Naive thymus-derived CD8-positive, alpha-beta T cell (primary cell): Measurements from ENCODE around the gene XBP1. TPM values are rescaled to one million over a fixed set of nuclear protein-coding genes. Genes with fewer than 3 reads are reported as not detected.
A peak's percentile ranks its signal among the peaks of the same experiment; 100 is the strongest.
"Not testable (repeated sequence)": the region's sequence is repeated elsewhere in the genome, so short reads cannot be mapped to it uniquely, and the experiment has no call there.

Experiments used
- ATAC-seq, 2 donors: fragments of 150-1000 bp; cut with Tn5 transposase in 1 of 2; sonication (Bioruptor Pico), chemical (Tn5 transposase) in 1 of 2; 1 replicate in 1 of 2; 2 replicates in 1 of 2; pipeline ENCODE4 v1.10.0; 2021; ENCODE audit warnings: mild to moderate bottlenecking in 2 of 2, moderate library complexity in 2 of 2
- POLR2A ChIA-PET: fragments of 350-600 bp; sonication (Branson Sonifier 250); formaldehyde crosslinking; loops from one replicate; lab custom pipeline; 2021; ENCODE audit warnings: antibody characterized with exemption; lab: Charles Lee
- DNase-seq, 10 donors: peaks; one replicate each; pipeline versions ENCODE4 v3.0.0 to v3.0.0-alpha.2; 2020 to 2022
- H3K27ac Mint-ChIP-seq, 10 donors: one replicate each; pipeline ENCODE4 v1.8.0; 2020 to 2022; ENCODE audit warnings: mild to moderate bottlenecking in 10 of 10, mixed read lengths in 10 of 10, moderate library complexity in 4 of 10, inconsistent platforms in 1 of 10
- H3K27me3 Mint-ChIP-seq, 5 donors: one replicate each; pipeline ENCODE4 v1.8.0; 2021 to 2022; ENCODE audit warnings: mixed read lengths in 5 of 5
- H3K36me3 Mint-ChIP-seq, 3 donors: one replicate each; pipeline ENCODE4 v1.8.0; 2020 to 2022; ENCODE audit warnings: mixed read lengths in 3 of 3, mild to moderate bottlenecking in 2 of 3, inconsistent platforms in 1 of 3
- H3K4me1 Mint-ChIP-seq, 4 donors: one replicate each; pipeline ENCODE4 v1.8.0; 2021 to 2022; ENCODE audit warnings: mixed read lengths in 4 of 4
- H3K4me3 Mint-ChIP-seq, 10 donors: one replicate each; pipeline ENCODE4 v1.8.0; 2020 to 2022; ENCODE audit warnings: mild to moderate bottlenecking in 10 of 10, mixed read lengths in 10 of 10, moderate library complexity in 6 of 10, inconsistent platforms in 1 of 10
- H3K9me3 Mint-ChIP-seq, 9 donors: one replicate each; pipeline ENCODE4 v1.8.0; 2020 to 2022; ENCODE audit warnings: mixed read lengths in 9 of 9, mild to moderate bottlenecking in 3 of 9, inconsistent platforms in 1 of 9, moderate library complexity in 1 of 9
- polyA plus RNA-seq, 3 donors: library from polyadenylated mRNA; unstranded; fragments of 300-500 nt; fragmentation: Illumina TruSeq; gene quantifications; one replicate each; pipeline ENCODE4 v1.2.3, GENCODE V29; 2021
- total RNA-seq, 8 experiments: library from RNA in 2 of 8; stranded (reverse) in 2 of 8; gene quantifications; one replicate each; pipeline ENCODE4 v1.2.3 and lab custom pipeline; 2021 to 2026

The XBP1 gene
- total and polyA plus RNA-seq, 5 experiments from 2014 or later = 55.1 to 238 (median 150) TPM

DNA sequence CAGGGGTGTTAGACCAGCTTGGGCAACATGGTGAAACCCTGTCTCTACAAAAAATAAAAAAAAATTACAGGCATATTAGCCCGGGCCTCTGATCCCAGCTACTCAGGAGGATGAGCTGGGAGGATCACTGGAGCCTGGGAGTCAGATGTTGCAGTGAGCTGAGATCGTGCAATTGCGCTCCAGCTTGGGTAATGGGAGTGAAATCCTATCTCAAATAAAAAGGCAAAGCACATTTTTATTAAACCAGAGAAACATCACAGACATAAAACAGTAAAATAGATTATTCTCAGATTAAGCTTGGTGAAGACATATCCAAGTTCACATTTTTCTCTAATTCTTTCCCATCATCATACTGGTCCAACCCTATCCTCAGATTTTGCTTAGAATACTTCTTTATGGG is 30.1 kb upstream of the XBP1 start:
- peak overlapping the region in 1 of 10 donors; percentile 22 for H3K27ac Mint-ChIP-seq
- POLR2A ChIA-PET = interaction anchor here (1.1 to 3.7 kb wide), 3 partner anchors 30 to 58 kb away, joined by 6 to 28 read pairs (median 7); partner anchors contain the start of genes CCDC117 and XBP1
- H3K9me3 Mint-ChIP-seq = no peaks in the 10 kb centered on the region
- H3K27me3 Mint-ChIP-seq = no peaks in the 10 kb centered on the region
- ATAC-seq = no peak
- H3K4me3 Mint-ChIP-seq = no peak overlapping the region
- DNase-seq = no peak
- H3K36me3 Mint-ChIP-seq = peaks cover 0 to 25% (median 9%) of the 10 kb centered on the region in 3 donors
- peaks cover 13 to 30% (median 21%) of the 10 kb centered on the region in 4 donors for H3K4me1 Mint-ChIP-seq

DNA sequence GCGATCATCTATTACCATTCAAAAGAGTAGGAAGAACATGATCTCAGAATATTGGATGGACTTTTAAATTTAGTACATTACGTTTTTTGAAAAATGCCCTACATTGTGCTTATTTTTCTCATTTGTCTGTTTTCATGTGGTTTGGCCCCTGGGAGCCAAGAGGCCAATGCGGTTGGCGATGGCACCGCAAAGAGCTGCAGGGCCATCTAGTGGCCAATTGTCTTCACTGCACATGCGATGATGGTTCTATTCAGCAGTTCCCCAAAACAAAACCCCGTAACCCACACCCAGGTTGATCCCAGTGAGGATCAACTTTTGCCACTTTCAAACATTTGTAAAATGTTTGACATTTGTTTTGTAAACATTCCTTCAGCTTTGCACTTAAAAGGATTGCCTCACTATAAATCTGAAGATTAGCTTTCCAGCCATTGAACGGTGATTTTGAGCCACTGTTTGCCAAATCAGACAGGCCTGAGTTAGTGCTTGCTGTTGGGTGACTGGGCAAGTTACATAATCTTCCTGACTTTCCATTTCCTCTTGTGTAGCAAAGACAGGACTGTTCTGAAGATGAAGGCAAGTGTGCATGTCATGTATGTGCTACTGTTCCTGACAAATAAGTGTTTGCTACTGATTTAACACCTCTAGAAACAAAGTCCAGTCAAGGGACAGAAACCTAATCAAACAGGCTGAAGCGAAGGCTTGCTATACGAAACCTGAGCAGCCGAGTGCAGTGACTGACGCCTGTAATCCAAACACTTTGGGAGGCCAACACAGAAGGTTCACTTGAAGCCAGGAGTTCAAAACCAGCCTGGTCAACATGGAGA is 29.2 kb upstream of the XBP1 start:
- Mint-ChIP-seq H3K9me3 (no peaks in the 10 kb centered on the region), H3K36me3 (peaks cover 0 to 19% (median 9%) of the 10 kb centered on the region in 3 donors), H3K4me1 (peaks cover 10 to 30% (median 24%) of the 10 kb centered on the region in 4 donors), H3K27me3 (no peaks in the 10 kb centered on the region), H3K27ac (peak overlapping the region in 6 of 10 donors; percentile 24 to 85 (median 64)), H3K4me3 (peak overlapping the region in 7 of 10 donors; percentile 33 to 83 (median 59))
- ATAC-seq = peak; percentile 77 to 80
- POLR2A ChIA-PET = interaction anchor here (2.0 to 3.7 kb wide), 3 partner anchors 18 to 57 kb away, joined by 7 to 28 read pairs (median 8); partner anchors contain the start of genes CCDC117 and XBP1
- peak; percentile 52 to 84 (median 73) for DNase-seq

DNA sequence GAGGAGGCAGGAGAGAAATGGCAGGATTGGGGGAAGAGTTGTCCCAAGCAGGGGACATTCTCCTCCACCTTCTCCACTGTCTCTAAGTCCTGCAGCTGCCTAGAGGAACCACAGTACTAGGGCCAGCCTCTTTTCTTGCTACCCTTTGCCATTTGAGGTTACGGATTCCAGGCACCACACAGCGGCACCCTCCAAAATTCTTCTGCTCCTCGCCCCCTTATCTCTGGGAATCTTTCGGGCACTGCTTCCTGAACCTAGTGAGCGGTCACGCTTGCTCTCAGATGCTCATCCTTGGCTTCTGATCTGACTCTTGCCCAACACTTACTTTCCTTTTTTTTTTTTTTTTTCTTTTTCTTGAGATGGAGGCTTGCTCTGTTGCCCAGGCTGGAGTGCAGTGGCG is 26.6 kb upstream of the XBP1 start:
- Mint-ChIP-seq H3K36me3 (peaks cover 0 to 9% (median 8%) of the 10 kb centered on the region in 3 donors), H3K4me3 (no peak overlapping the region), H3K4me1 (peaks cover 19 to 51% (median 38%) of the 10 kb centered on the region in 4 donors), H3K9me3 (no peaks in the 10 kb centered on the region), H3K27ac (no peak overlapping the region), H3K27me3 (no peaks in the 10 kb centered on the region)
- ATAC-seq (no peak), DNase-seq (no peak)
- POLR2A ChIA-PET = interaction anchor here (1.6 to 3.7 kb wide), 2 partner anchors 26 to 36 kb away, joined by 4 to 28 read pairs; partner anchors contain the start of gene XBP1

DNA sequence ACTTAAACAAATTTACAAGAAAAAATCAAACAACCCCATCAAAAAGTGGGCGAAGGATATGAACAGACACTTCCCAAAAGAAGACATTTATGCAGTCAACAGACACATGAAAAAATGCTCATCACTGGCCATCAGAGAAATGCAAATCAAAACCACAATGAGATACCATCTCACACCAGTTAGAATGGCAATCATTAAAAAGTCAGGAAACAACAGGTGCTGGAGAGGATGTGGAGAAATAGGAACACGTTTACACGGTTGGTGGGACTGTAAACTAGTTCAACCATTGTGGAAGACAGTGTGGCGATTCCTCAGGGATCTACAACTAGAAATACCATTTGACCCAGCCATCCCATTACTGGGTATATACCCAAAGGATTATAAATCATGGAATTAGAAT is 26.1 kb upstream of the XBP1 start:
- H3K4me3 Mint-ChIP-seq, POLR2A ChIA-PET, H3K9me3 Mint-ChIP-seq, DNase-seq, H3K36me3 Mint-ChIP-seq, H3K27me3 Mint-ChIP-seq, ATAC-seq: not testable (repeated sequence)
- Mint-ChIP-seq H3K27ac (peak overlapping the region in 1 of 10 donors; percentile 13), H3K4me1 (peaks cover 21 to 56% (median 43%) of the 10 kb centered on the region in 4 donors)

DNA sequence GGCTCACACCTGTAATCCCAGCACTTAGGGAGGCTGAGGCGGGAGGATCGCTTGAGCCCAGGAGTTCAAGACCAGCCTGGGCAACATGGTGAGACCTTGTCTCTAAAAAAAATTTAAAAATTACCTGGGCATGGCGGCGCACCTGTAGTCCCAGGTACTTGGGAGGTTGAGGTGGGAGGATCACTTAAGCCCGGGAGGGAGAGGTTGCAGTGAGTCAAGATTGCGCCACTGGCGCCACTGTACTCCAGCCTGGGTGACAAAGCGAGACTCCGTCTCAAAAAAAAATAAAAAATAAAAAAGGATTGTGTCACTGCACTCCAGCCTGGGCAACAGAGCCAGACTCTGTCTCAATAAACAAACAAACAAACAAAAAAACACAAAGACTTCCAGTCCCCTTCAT is 24.1 kb upstream of the XBP1 start:
- Mint-ChIP-seq H3K27ac (peak overlapping the region in 7 of 10 donors; percentile 13 to 90 (median 45)), H3K4me3 (peak overlapping the region in 1 of 10 donors; percentile 50), H3K4me1 (peaks cover 16 to 62% (median 47%) of the 10 kb centered on the region in 4 donors)
- DNase-seq, H3K36me3 Mint-ChIP-seq, POLR2A ChIA-PET, H3K9me3 Mint-ChIP-seq, ATAC-seq, H3K27me3 Mint-ChIP-seq: not testable (repeated sequence)

DNA sequence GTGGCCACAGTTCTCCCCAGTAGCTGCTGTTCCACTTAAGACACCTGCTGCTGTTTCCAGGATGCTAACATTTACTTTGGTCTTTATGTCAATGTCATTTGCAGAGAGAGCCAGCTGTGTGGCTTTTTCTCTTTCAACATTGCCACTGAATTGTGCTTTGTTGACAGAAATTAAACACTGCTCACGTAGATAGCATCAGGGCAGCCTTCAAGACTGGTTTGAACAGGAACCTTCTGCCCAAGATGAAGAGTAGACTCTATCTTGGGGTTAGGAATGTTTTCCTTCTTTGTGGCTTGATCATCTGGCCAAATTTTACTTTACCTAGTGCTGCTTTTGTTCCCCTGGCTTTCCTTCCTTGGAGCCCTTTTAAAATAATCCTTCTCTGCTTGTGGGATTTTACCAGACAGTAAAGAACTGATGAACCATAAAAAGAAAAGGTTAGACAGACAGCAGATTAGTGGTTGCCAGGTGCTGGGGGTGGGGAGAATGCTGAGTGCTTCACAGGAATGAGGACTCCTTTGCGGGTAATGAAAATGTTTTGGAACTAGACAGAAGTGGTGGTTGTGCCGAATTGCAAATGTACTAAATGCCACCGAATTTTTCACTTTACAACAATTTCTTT is 22.7 kb upstream of the XBP1 start:
- no peaks in the 10 kb centered on the region for H3K9me3 Mint-ChIP-seq
- peak overlapping the region; percentile 66 to 99 (median 96) for H3K27ac Mint-ChIP-seq
- peak; percentile 89 to 94 for ATAC-seq
- DNase-seq = peak in 8 of 10 donors; percentile 44 to 89 (median 67)
- no peaks in the 10 kb centered on the region for H3K27me3 Mint-ChIP-seq
- POLR2A ChIA-PET = interaction anchor here (1.0 to 2.5 kb wide), 4 partner anchors 11 to 81 kb away, joined by 3 to 20 read pairs (median 12); partner anchors contain the start of genes CHEK2, HSCB and XBP1
- peak overlapping the region; percentile 2 to 80 (median 60) for H3K4me3 Mint-ChIP-seq
- peaks cover 0 to 8% (median 0%) of the 10 kb centered on the region in 3 donors for H3K36me3 Mint-ChIP-seq
- H3K4me1 Mint-ChIP-seq = peaks cover 20 to 68% (median 54%) of the 10 kb centered on the region in 4 donors

DNA sequence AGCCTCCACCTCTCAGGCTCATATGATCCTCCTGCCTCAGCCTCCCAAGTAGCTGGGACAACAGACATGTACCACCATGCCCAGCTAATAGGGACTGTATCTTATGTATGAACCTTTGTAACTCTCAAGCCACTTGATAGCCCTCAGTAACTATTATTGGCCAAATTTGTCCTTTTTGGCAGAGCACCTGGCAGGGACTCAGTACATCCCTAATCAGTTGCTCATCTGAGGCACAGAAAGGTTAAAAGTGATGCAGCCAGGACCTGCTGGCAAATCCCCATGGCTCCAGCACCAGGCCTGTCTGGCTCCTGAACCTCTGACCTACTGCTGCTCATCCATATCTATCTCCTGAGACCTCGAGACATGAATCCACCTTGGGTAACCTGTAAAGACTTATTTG is 21.1 kb upstream of the XBP1 start:
- Mint-ChIP-seq H3K4me1 (peaks cover 24 to 74% (median 59%) of the 10 kb centered on the region in 4 donors), H3K36me3 (peaks cover 0 to 2% (median 0%) of the 10 kb centered on the region in 3 donors), H3K9me3 (no peaks in the 10 kb centered on the region), H3K4me3 (peak overlapping the region in 2 of 10 donors; percentile 19 to 70), H3K27ac (peak overlapping the region in 9 of 10 donors; percentile 9 to 99 (median 77)), H3K27me3 (no peaks in the 10 kb centered on the region)
- no peak for ATAC-seq
- POLR2A ChIA-PET = interaction anchor here (1.1 to 2.5 kb wide), 3 partner anchors 9 to 22 kb away, joined by 3 to 20 read pairs (median 19); partner anchors contain the start of gene XBP1
- no peak for DNase-seq

DNA sequence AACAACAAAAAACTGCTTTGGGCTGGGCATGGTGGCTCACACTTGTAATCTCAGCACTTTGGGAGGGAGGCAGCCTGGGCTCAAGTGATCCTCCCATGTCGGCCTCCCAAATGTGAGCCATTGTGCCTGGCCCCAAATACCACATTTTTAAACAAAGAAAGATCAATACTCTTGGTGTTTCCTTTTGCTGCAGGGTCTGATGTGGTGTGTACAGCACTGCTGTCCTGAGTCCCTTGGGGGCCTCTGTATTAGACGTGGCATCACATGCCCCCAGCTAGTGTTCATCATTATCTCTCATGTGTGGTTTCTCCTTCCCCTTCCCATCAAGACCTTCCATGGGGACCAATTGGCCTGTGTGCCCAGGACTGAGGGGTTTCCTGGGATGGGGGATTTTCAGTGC is 20.5 kb upstream of the XBP1 start:
- DNase-seq (no peak), ATAC-seq (no peak)
- peak overlapping the region in 3 of 10 donors; percentile 5 to 65 (median 52) for H3K27ac Mint-ChIP-seq
- H3K4me1 Mint-ChIP-seq = peaks cover 24 to 71% (median 59%) of the 10 kb centered on the region in 4 donors
- peak overlapping the region in 1 of 10 donors; percentile 36 for H3K4me3 Mint-ChIP-seq
- peaks cover 0 to 2% (median 0%) of the 10 kb centered on the region in 3 donors for H3K36me3 Mint-ChIP-seq
- POLR2A ChIA-PET = interaction anchor here (0.8 to 2.5 kb wide), 4 partner anchors 12 to 21 kb away, joined by 3 to 19 read pairs (median 4); partner anchors contain the start of gene XBP1
- no peaks in the 10 kb centered on the region for H3K9me3 Mint-ChIP-seq
- H3K27me3 Mint-ChIP-seq = no peaks in the 10 kb centered on the region

DNA sequence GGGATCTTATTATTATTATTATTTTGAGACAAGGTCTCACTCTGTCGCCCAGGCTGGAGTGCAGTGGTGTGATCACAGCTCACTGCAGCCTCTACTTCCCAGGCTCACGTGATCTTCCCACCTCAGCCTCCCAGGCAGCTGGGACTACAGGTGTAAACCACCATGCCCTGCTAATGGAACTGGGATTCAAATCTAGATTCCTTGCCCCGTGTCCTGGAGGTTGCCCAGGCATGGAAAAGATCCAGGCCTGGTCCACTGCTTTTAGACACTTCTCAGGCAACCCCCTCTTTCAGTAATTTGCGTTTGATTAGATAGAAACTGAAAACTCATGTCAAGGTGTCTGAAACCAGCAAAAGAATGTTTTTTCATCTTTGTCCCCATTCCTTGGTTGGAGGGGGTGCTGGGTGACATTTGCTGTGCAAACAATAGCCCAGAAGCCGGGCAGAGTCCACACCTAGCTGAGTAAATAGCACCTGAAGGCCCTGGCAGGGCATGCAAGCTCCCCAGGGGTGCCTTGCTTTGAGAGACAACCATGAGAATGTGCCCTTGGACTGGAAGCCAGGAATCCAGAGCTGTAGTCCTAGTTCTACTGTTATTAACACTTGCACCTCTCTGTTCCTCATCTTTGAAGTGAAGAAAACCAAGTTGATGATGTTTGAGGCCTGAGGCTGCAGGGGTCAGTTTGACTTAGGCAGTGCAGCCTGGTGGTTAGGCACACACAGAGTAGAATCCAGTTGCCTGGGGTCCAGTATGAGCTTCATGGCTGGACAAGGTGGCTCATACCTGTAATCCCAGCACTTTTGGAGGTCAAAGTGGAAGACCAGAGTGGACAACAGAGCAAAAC is 19.1 kb upstream of the XBP1 start:
- POLR2A ChIA-PET = interaction anchor here (0.7 to 2.5 kb wide), 5 partner anchors 8 to 47 kb away, joined by 3 to 11 read pairs (median 3); partner anchors contain the start of genes CCDC117 and XBP1
- ATAC-seq (no peak), DNase-seq (no peak)
- peak overlapping the region in 8 of 10 donors; percentile 44 to 92 (median 82) for H3K27ac Mint-ChIP-seq
- no peaks in the 10 kb centered on the region for H3K9me3 Mint-ChIP-seq
- no peaks in the 10 kb centered on the region for H3K27me3 Mint-ChIP-seq
- peaks cover 31 to 80% (median 72%) of the 10 kb centered on the region in 4 donors for H3K4me1 Mint-ChIP-seq
- H3K4me3 Mint-ChIP-seq = peak overlapping the region in 2 of 10 donors; percentile 13 to 57
- peaks cover 6 to 11% (median 7%) of the 10 kb centered on the region in 3 donors for H3K36me3 Mint-ChIP-seq

DNA sequence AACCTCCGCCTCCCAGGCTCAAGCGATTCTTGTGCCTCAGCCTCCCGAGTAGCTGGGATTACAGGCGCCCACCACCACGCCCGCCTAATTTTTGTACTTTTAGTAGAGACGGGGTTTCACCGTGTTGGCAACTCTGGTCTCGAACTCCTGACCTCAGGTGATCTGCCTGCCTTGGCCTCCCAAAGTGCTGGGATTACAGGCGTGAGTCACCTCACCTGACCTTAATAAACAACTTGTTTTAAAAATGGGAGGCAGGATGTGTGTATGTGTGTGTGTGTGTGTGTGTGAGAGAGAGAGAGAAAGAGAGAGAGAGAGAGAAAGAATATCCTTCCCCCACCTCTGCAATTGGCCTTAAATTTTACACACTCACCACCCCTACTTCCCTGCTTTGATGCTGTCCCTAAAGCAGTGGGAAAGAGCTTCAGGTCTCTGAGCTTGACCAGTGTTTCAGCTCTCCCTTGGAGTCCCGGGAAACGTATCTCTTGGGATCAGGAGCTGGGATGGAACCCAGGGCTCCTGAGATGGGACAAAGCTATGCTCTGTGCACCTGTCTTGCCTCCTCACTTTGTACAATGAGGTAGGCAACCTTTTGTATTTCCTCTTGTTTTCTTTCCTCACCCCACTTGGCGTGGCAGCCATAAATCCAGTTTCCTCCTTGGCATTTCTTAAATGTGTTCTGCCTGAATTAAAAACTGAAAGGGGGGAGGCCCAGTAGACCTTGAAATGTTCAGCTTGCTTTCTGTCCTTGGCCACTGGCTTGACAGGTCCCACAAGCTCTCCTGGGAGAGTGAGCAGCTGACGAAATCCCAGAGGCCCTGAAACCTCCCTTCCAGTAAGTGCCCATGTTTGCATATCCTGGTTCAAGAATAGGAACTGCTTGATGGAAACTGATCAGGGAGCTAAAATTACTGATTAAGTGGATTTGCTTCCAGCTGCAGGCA is 17.8 kb upstream of the XBP1 start:
- H3K4me3 Mint-ChIP-seq = peak overlapping the region in 7 of 10 donors; percentile 21 to 82 (median 52)
- H3K36me3 Mint-ChIP-seq = peaks cover 6 to 14% (median 7%) of the 10 kb centered on the region in 3 donors
- H3K27me3 Mint-ChIP-seq = no peaks in the 10 kb centered on the region
- H3K9me3 Mint-ChIP-seq = no peaks in the 10 kb centered on the region
- POLR2A ChIA-PET = interaction anchor here (0.7 to 2.5 kb wide), 3 partner anchors 10 to 18 kb away, joined by 3 to 11 read pairs (median 10); partner anchors contain the start of gene XBP1
- DNase-seq (peak in 1 of 10 donors; percentile 12), ATAC-seq (no peak)
- H3K27ac Mint-ChIP-seq = peak overlapping the region in 8 of 10 donors; percentile 43 to 92 (median 76)
- peaks cover 35 to 83% (median 77%) of the 10 kb centered on the region in 4 donors for H3K4me1 Mint-ChIP-seq
